Panc1 (cell line): Measurements from ENCODE around the gene NEK4. TPM values are rescaled to one million over a fixed set of nuclear protein-coding genes. Genes with fewer than 3 reads are reported as not detected.
A peak's percentile ranks its signal among the peaks of the same experiment; 100 is the strongest.

Experiments
- ATAC-seq: fragments of 200-7000 bp; cut with Tn5 transposase; 2 replicates; pipeline ENCODE4 v1.9.1; 2020; ENCODE audit warnings: mild to moderate bottlenecking, moderate library complexity
- BruUV-seq: library from RNA; stranded (reverse); fragments of 400-500 nt; replicated peaks from 2 replicates; lab custom pipeline; 2021; lab: Mats Ljungman, UMichigan
- CTCF ChIA-PET: fragments of 300-600 bp; sonication (Branson Sonifier 250); formaldehyde crosslinking; loops from one replicate; lab custom pipeline; 2022; ENCODE audit warnings: antibody characterized with exemption; lab: Charles Lee
- POLR2A ChIA-PET: fragments of 300-600 bp; sonication (Branson Sonifier 250); formaldehyde crosslinking; loops from one replicate; lab custom pipeline; 2022; ENCODE audit warnings: antibody characterized with exemption; lab: Charles Lee
- DNase-seq: peaks from one replicate; pipeline ENCODE4 v3.0.0-alpha.2; 2010; ENCODE audit warnings: low read depth, low spot score
- H3K27ac ChIP-seq: 2 replicates; pipeline ENCODE4 v1.5.1; 2011; ENCODE audit warnings: mild to moderate bottlenecking, low read length, inconsistent platforms
- H3K27me3 ChIP-seq: fragments of 200-500 bp; sonication (Bioruptor generic); 2 replicates; pipeline ENCODE4 v1.6.0; 2014; ENCODE audit warnings: low read length, inconsistent platforms; ENCODE audit not compliant: control insufficient read depth, insufficient read depth
- H3K36me3 ChIP-seq: fragments of 200-500 bp; sonication (Bioruptor generic); 2 replicates; pipeline ENCODE4 v1.5.1; 2014; ENCODE audit warnings: inconsistent platforms, mild to moderate bottlenecking, low read length, moderate library complexity; ENCODE audit not compliant: control insufficient read depth, insufficient read depth
- H3K4me1 ChIP-seq: 2 replicates; pipeline ENCODE4 v1.5.1; 2011; ENCODE audit warnings: inconsistent platforms, mild to moderate bottlenecking, low read length, moderate library complexity; ENCODE audit not compliant: control insufficient read depth, insufficient read depth
- H3K4me3 ChIP-seq, 2 experiments: 2 replicates each; pipeline ENCODE4 v1.5.1; 2011 to 2012; ENCODE audit warnings: low read depth in 2 of 2, low read length in 2 of 2, mild to moderate bottlenecking in 2 of 2, inconsistent platforms in 1 of 2, moderate library complexity in 1 of 2
- H3K9me3 ChIP-seq: fragments of 200-500 bp; sonication (Bioruptor generic); 2 replicates; pipeline ENCODE4 v1.5.1; 2014; ENCODE audit warnings: low read depth, mild to moderate bottlenecking, inconsistent platforms, low read length, moderate library complexity; ENCODE audit not compliant: control insufficient read depth, insufficient read depth
- POLR2AphosphoS5 ChIP-seq: IDR thresholded peaks from 2 replicates; pipeline ENCODE4 v1.6.1; 2012; ENCODE audit warnings: mild to moderate bottlenecking, low read depth, low read length, moderate library complexity
- SIN3A ChIP-seq: IDR thresholded peaks from 2 replicates; pipeline ENCODE4 v1.6.1; 2012; ENCODE audit warnings: low read depth, mild to moderate bottlenecking, low read length, moderate library complexity, borderline replicate concordance; ENCODE audit not compliant: insufficient read depth
- TCF7L2 ChIP-seq: IDR thresholded peaks from 2 replicates; pipeline ENCODE4 v1.6.1; 2011; ENCODE audit warnings: mild to moderate bottlenecking, low read depth, low read length, inconsistent platforms
- in situ Hi-C: cut with HindIII; loops from 2 replicates; pipeline ENCODE4 v1.10.0; 2016; ENCODE audit warnings: low sequenced_read_pairs, low pct_unique_long_range_greater_than_20kb
- intact Hi-C: fragments of 100-400 bp; cut with micrococcal nuclease; formaldehyde crosslinking; loops from one replicate; pipeline ENCODE4 v1.10.0; 2022; ENCODE audit not compliant: unreplicated experiment
- total RNA-seq: library from RNA; stranded (reverse); gene quantifications from one replicate; pipeline ENCODE4 v1.2.1, GENCODE V29; 2021; ENCODE audit not compliant: unreplicated experiment
- TF ChIP-seq, protein P1 (sequence below): fragments of 450-650 bp; IDR thresholded peaks from 2 replicates; pipeline ENCODE4 v1.5.1; 2017; ENCODE audit warnings: mild to moderate bottlenecking
- TF ChIP-seq, protein P2 (sequence below), 2 experiments: IDR thresholded peaks; 2 replicates each; pipeline ENCODE4 v1.6.1; 2011 to 2012; ENCODE audit warnings: low read depth in 2 of 2, control low read depth in 1 of 2, low read length in 1 of 2, mild to moderate bottlenecking in 1 of 2, moderate library complexity in 1 of 2; ENCODE audit not compliant: insufficient read depth in 1 of 2

The NEK4 gene
- total RNA-seq, 1 experiment from 2014 or later = 22.9 TPM

- in situ Hi-C loops = no loop called here
- ATAC-seq = peak; percentile 19
- peak overlapping the region; percentile 75 for H3K27ac ChIP-seq
- ChIA-PET CTCF (no interaction called here), POLR2A (interaction anchor here (0.6 kb wide), 1 partner anchor 28 kb away, joined by 6 read pairs; no protein-coding TSS in a partner anchor)
- intact Hi-C loops = no loop called here
- peaks cover 17% of the 10 kb centered on the region for H3K4me1 ChIP-seq
- BruUV-seq = no TSS peak
- peak overlapping the region; percentile 64 to 99 for H3K4me3 ChIP-seq
- H3K9me3 ChIP-seq = no peaks in the 10 kb centered on the region
- TF ChIP-seq POLR2AphosphoS5 (no peak), SIN3A (0 out of 2 replicates have a peak, but pooled peaks have one; percentile 42), TCF7L2 (no peak)
- TF ChIP-seq, protein P1, sequence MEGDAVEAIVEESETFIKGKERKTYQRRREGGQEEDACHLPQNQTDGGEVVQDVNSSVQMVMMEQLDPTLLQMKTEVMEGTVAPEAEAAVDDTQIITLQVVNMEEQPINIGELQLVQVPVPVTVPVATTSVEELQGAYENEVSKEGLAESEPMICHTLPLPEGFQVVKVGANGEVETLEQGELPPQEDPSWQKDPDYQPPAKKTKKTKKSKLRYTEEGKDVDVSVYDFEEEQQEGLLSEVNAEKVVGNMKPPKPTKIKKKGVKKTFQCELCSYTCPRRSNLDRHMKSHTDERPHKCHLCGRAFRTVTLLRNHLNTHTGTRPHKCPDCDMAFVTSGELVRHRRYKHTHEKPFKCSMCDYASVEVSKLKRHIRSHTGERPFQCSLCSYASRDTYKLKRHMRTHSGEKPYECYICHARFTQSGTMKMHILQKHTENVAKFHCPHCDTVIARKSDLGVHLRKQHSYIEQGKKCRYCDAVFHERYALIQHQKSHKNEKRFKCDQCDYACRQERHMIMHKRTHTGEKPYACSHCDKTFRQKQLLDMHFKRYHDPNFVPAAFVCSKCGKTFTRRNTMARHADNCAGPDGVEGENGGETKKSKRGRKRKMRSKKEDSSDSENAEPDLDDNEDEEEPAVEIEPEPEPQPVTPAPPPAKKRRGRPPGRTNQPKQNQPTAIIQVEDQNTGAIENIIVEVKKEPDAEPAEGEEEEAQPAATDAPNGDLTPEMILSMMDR = no peak
- TF ChIP-seq, protein P2, sequence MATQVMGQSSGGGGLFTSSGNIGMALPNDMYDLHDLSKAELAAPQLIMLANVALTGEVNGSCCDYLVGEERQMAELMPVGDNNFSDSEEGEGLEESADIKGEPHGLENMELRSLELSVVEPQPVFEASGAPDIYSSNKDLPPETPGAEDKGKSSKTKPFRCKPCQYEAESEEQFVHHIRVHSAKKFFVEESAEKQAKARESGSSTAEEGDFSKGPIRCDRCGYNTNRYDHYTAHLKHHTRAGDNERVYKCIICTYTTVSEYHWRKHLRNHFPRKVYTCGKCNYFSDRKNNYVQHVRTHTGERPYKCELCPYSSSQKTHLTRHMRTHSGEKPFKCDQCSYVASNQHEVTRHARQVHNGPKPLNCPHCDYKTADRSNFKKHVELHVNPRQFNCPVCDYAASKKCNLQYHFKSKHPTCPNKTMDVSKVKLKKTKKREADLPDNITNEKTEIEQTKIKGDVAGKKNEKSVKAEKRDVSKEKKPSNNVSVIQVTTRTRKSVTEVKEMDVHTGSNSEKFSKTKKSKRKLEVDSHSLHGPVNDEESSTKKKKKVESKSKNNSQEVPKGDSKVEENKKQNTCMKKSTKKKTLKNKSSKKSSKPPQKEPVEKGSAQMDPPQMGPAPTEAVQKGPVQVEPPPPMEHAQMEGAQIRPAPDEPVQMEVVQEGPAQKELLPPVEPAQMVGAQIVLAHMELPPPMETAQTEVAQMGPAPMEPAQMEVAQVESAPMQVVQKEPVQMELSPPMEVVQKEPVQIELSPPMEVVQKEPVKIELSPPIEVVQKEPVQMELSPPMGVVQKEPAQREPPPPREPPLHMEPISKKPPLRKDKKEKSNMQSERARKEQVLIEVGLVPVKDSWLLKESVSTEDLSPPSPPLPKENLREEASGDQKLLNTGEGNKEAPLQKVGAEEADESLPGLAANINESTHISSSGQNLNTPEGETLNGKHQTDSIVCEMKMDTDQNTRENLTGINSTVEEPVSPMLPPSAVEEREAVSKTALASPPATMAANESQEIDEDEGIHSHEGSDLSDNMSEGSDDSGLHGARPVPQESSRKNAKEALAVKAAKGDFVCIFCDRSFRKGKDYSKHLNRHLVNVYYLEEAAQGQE (IDR thresholded peaks at IDR 0.05; ENCODE audit: insufficient read depth in 1 of 2, low read depth in 2 of 2, low read length in 1 of 2) = no peak
- H3K27me3 ChIP-seq = no peaks in the 10 kb centered on the region
- peaks cover 16% of the 10 kb centered on the region for H3K36me3 ChIP-seq
- DNase-seq = no peak
Observed at GRCh38 chr3:52704611-52705437, 65.9 kb downstream of the NEK4 start.

DNA sequence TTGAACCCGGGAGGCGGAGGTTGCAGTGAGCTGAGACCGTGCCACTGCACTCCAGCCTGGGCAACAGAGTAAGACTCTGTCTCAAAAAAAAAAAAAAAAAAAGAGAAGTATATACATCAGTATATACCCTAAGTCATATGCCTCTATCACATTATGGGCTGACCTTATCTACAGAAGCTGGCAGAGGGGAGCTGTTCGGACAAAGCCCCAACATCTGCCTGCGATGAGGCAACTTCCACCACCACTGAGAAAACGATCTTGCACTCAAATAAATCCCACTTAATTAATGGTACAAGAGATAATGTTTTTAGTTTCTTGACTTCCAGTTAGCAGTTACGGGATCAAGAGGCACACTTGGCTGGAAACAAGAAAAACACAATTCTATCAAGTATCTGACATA is 67.4 kb downstream of the NEK4 start:
- in situ Hi-C loops = no loop called here
- ATAC-seq = no peak

More for the DNA sequence above, 67.4 kb downstream of the NEK4 start:
- no peak for DNase-seq
- Histone ChIP-seq H3K9me3 (no peaks in the 10 kb centered on the region), H3K4me3 (no peak overlapping the region), H3K36me3 (peaks cover 14% of the 10 kb centered on the region), H3K27me3 (no peaks in the 10 kb centered on the region), H3K27ac (no peak overlapping the region; the same call in 1 of the 2 replicates), H3K4me1 (peaks cover 17% of the 10 kb centered on the region)
- intact Hi-C loops = no loop called here
- ChIA-PET CTCF (no interaction called here), POLR2A (no interaction called here)
- TSS peak; percentile 72 for BruUV-seq
- no peak for TF ChIP-seq SIN3A
- no peak for TF ChIP-seq TCF7L2
- no peak for TF ChIP-seq POLR2AphosphoS5
- TF ChIP-seq, protein P1 = no peak
- TF ChIP-seq, protein P2 (IDR thresholded peaks at IDR 0.05; ENCODE audit: insufficient read depth in 1 of 2, low read depth in 2 of 2, low read length in 1 of 2) = no peak
